ENCODE results near the gene GMPR2.

The GMPR2 gene

GRCh38 chr14:24270537-24271133 lies 37.9 kb downstream of the GMPR2 start:
- DNase-seq = no peak

GRCh38 chr14:24271134-24271833 lies 38.6 kb downstream of the GMPR2 start, which contains the start of gene RABGGTA:
TSS of gene RABGGTA (minus strand) at chr14:24271597. CDS start at chr14:24271115, 482 bp downstream.
- peak; percentile 84 to 92 for DNase-seq

- DNase-seq = no peak
These were observed 39.1 kb downstream of the GMPR2 start for GRCh38 chr14:24271834-24272263.

GRCh38 chr14:24272467-24272866 lies 39.7 kb downstream of the GMPR2 start:
- no peak for DNase-seq

GRCh38 chr14:24273422-24273998 lies 40.8 kb downstream of the GMPR2 start:
- DNase-seq = no peak

GRCh38 chr14:24274101-24274543 lies 41.4 kb downstream of the GMPR2 start:
- DNase-seq = peak; percentile 29 to 72

- DNase-seq = no peak
These were observed 44.3 kb downstream of the GMPR2 start for GRCh38 chr14:24277071-24277470.

- peak in 1 of 2 experiments; percentile 20 for DNase-seq
These were observed 45.0 kb downstream of the GMPR2 start for GRCh38 chr14:24277606-24278321.

GRCh38 chr14:24278424-24278823 lies 45.7 kb downstream of the GMPR2 start:
- DNase-seq = no peak

- peak; percentile 41 to 66 for DNase-seq
These were observed 46.8 kb downstream of the GMPR2 start for GRCh38 chr14:24279301-24280186.

GRCh38 chr14:24280797-24281460 lies 48.2 kb downstream of the GMPR2 start:
- no peak for DNase-seq

- DNase-seq = no peak
These were observed 48.9 kb downstream of the GMPR2 start for GRCh38 chr14:24281636-24282035.

- DNase-seq = no peak
These were observed 50.0 kb downstream of the GMPR2 start for GRCh38 chr14:24282736-24283135.

GRCh38 chr14:24283796-24284460 lies 51.2 kb downstream of the GMPR2 start:
- DNase-seq = no peak

GRCh38 chr14:24284501-24285035 lies 51.8 kb downstream of the GMPR2 start:
- DNase-seq = no peak

GRCh38 chr14:24285351-24285750 lies 52.6 kb downstream of the GMPR2 start:
- DNase-seq = no peak

GRCh38 chr14:24286996-24287395 lies 54.3 kb downstream of the GMPR2 start:
- no peak for DNase-seq

All from stimulated activated CD4-positive, alpha-beta T cell treated with anti-CD3 and anti-CD28 coated beads, Interleukin-4, amount 100 ng/mL, for 4 hours (primary cell).